NCI-H1048 (cell line): ENCODE measurements around the gene TNNC2.
"Not testable (repeated sequence)": the region's sequence is repeated elsewhere in the genome, so short reads cannot be mapped to it uniquely, and the experiment has no call there.

ENCODE experiments used
- DNase-seq: peaks from one replicate; lab custom pipeline; 2025; lab: John Stamatoyannopoulos, UW

Gene TNNC2

GRCh38 chr20:45848969-45849582, 22.0 kb upstream of the TNNC2 start:
- DNase-seq: no peak

GRCh38 chr20:45848421-45848820, 21.3 kb upstream of the TNNC2 start:
- no peak for DNase-seq

GRCh38 chr20:45845452-45845851, 18.3 kb upstream of the TNNC2 start:
- DNase-seq: no peak

DNA sequence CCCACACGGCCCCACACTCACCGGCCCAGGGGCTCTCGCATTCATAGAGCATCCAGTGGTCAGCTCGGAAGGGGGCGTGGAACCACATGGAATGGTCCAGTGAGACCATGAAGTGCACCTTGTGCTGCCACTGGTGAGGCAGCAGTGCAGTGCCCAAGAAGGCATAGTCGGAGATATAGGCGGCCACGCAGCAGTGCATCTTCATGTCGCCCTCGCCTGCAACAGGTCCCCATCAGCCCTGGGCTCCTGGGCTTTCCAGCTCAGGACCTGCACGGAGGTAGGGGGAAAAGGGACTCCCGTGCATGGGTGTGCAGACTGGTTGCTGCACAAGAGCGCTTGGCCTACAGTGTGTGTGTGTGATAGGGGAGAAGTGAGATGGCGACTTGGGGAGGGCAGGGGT, 16.4 kb upstream of the TNNC2 start:
- no peak for DNase-seq

- DNase-seq: no peak
These were observed 15.2 kb upstream of the TNNC2 start for GRCh38 chr20:45842169-45842812.

DNA sequence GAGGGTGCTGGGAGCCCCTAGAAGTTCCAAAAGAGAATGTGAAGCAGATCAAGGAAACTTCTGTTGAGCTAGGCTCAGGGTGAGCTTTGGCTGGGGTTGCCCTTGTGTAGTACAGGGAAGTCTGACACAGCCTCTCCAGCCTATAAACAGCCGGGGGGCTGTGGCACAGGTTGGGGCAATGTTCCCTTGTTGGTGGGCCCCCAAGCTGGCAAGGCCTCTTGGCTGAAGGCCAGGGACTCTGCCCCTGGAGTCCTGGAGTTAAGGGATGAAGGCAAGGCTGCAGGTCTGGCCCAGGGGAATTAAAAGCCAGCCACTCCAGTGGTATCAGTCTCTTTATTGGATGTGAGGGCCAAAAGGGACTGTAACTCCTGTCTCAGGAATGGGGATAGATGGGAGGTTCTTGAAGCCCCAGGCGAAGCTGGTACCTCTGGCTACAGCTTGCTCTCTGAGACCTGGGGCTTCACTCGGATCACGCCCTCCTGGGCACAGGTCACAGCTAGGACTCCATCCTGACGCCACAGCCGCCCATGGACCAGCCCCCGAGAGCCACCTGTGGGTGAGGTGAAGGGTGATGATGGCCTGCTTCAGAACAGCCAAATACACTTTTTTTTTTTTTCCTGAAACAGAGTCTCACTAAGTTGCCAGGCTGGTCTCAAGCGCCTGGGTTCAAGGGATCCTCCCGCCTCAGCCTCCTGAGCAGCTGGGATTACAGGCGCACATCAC, 14.5 kb upstream of the TNNC2 start:
- no peak for DNase-seq

GRCh38 chr20:45840700-45841198, 13.6 kb upstream of the TNNC2 start:
- DNase-seq: no peak

DNA sequence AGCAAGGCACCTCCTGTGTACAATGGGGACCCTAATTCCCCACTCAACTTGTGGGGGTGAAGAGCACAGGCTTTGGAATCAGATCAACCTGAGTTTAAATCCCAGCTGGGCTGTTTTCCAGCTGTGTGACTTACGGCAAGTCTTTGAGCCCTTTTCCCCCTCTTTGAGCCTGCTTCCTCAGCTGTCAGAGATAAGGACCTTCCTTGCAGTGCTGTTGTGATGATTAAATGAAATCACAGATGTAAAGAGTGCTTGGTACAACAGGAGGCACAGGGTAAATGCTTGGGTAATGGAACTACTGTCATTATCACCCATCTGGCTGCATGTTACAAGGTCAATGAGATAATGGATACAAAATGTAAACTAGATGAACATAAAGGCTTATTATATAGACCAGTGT, 9.7 kb upstream of the TNNC2 start:
- DNase-seq: no peak

- DNase-seq: no peak
These were observed 8.7 kb upstream of the TNNC2 start for GRCh38 chr20:45835825-45836224.

GRCh38 chr20:45835329-45835765, 8.2 kb upstream of the TNNC2 start:
- DNase-seq: no peak

DNA sequence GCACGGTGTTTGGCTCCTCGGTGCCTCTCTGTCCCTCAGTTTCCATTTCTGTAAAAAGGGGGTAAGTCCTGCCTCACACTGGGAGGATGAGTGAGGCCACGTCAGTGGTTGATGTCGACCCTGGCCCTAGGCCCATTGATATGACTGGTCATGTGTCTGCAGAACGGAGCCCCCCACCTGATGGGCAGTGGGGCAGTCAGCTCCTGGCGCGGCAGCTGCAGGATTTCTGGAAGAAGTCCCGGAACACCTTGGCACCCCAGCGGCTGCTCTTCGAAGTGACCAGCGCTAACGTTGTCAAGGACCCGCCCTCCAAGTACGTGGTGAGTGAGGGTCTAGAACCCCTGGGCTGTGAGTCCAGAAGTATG, 7.7 kb upstream of the TNNC2 start:
- no peak for DNase-seq

GRCh38 chr20:45833883-45834796, 7.0 kb upstream of the TNNC2 start:
- DNase-seq: no peak

DNA sequence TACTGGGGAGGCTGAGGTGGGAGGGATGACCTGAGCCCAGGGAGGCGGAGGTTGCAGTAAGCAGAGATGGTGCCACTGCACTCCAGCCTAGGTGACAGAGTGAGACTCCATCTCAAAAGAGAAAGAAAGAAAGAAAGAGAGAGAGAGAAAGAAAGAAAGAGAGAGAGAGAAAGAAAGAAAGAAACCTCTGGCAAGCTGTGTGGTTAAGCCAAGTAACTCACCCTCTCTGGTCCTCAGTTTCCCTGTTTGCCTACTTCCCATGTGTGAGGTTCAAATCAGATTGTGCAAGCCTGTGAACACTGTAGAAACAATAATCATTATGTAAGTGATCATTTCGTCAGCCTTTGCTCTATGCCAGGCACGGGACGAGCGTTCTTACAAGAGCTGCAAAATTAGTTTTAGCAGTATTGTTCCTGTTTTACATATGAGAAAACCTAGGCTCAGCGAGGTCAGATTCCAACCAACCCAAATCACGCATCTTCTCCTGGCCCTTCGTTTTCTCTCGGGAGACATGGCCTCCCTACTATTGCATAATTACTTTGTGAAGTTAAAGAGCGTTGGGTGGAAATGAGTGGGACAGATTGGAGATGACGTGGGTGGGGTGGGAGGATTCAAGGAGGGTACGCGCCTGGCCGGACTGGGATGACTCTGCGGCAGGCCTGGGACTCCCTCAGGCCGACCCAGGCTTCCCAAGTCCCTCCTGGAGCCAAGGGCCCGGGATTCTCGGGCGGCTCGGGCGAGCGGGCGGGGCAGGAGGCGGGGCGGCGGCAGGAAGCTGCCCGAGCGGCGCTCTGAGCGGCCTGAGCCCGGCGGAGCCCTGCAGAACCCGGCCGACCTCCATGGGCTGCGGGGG, 6.1 kb upstream of the TNNC2 start, which contains the start of gene SNX21:
Gene SNX21 (plus strand): TSS at position 770 of the 853 bp plus-strand sequence. CDS start 121 bp downstream, outside the sequence.
- peak; percentile 45 for DNase-seq

- DNase-seq: no peak
These were observed 5.5 kb upstream of the TNNC2 start for GRCh38 chr20:45832619-45833018.

DNA sequence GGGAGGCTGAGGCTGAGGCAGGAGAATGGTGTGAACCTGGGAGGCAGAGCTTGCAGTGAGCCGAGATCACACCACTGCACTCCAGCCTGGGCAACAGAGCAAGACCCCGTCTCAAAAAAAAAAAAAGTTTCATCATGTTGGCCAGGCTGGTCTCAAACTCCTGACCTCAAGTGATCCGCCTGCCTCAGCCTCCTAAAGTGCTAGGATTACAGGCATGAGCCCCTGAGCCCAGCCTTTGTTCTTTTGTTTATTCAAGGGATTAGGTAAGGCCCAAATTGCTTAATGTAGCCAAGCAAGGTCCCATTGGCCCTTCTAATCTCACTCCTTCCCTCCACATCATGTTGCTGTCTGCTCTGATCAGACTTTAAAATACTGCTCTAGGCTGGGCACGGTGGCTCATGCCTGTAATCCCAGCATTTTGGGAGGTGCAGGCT, 2.6 kb upstream of the TNNC2 start:
- not testable (repeated sequence) for DNase-seq

DNA sequence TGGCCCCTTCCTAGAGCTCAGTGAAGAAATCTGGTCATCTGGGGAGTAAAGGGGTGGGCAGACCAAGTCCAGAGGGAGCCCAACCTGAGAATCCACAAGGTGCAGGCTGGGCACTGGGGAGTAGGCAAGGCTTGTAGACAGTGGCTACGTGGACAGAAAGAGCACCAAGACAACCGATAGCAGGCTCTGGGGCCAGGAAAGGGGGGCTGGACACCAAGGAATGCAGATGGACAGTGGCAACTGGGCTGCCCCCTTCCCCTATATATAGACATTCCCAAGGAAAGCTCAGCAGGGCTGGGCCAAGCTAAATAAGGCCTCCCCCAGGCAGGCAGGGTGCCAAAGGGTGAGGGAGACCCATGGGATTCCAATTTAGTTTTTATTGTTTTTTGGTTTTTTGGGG, 1.5 kb upstream of the TNNC2 start:
- DNase-seq: no peak

DNA sequence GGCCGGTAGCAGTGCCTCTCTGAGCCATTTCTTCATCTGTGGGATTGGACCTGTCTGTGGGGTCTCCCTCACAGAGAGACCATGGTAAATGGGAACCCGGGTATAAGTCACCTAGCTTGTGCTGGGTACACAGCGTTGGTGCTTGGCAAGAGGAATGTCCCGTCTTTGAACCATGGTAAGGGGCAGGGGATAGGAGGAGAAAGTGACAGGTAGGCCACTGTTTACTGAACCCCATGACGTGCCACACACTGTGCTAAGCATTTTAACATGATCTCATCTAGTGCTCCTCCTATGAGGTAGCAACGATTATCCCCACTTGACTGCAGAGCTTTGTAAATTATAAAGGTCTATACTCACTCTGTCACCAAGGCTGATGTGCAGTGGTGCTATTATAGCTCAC, 600 bp upstream of the TNNC2 start:
- DNase-seq: no peak

DNA sequence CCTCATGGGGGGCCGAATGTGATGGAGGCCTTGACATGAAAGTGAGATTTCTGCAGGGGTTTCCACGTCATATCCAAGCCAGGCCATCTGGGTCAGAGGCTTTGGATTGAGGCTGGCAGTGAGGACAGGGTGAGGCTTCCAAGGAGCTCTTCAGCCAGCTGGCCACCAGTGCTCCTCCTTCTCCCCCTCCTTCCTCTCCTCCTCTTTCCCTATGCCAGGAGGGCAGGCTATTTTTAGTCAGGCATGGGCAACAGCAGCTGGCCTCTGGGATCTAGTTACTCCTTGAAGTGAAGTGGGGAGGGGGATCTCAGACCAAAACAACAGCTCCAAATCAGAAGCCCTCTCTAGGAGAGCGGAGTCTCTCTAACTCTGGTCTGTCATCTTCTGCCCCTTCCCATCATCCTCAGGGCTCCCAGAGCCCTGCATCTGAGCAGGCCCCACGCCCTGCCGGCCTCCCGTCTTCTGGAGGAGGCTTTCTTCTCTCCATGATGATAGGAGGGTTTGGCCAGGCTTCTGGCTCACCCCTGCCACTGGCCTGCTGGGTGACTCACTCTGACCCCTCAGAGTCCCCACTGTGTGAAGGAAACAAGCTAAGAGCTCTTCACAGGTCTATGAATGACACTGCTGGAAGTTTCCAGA, 612 bp downstream of the TNNC2 start:
- DNase-seq: no peak

- DNase-seq: no peak
These were observed 2.9 kb downstream of the TNNC2 start for GRCh38 chr20:45823949-45824835.
